AG08395 (cell line): ENCODE measurements around the gene CLTRN.
"Not testable (repeated sequence)": the region's sequence is repeated elsewhere in the genome, so short reads cannot be mapped to it uniquely, and the experiment has no call there.

Experiments used
- DNase-seq: peaks from one replicate; pipeline ENCODE4 v3.0.0; 2012; ENCODE audit warnings: mixed read lengths, low spot score

CLTRN gene

GRCh38 chrX:15647510-15647909 lies 17.1 kb downstream of the CLTRN start:
- not testable (repeated sequence) for DNase-seq

- DNase-seq: no peak
Observed at GRCh38 chrX:15646543-15646942, 18.1 kb downstream of the CLTRN start.

GRCh38 chrX:15646031-15646430 lies 18.6 kb downstream of the CLTRN start:
- DNase-seq: no peak

GRCh38 chrX:15645266-15645665 lies 19.3 kb downstream of the CLTRN start:
- no peak for DNase-seq

- no peak for DNase-seq
Observed at GRCh38 chrX:15644560-15644872, 20.1 kb downstream of the CLTRN start.

GRCh38 chrX:15643786-15644559 lies 20.6 kb downstream of the CLTRN start:
- DNase-seq: no peak

- no peak for DNase-seq
Observed at GRCh38 chrX:15631637-15632036, 33.0 kb downstream of the CLTRN start.

- DNase-seq: no peak
Observed at GRCh38 chrX:15623054-15623453, 41.6 kb downstream of the CLTRN start.

- DNase-seq: no peak
Observed at GRCh38 chrX:15619053-15619755, 45.4 kb downstream of the CLTRN start.

GRCh38 chrX:15617111-15617510 lies 47.5 kb downstream of the CLTRN start:
- DNase-seq: no peak

- no peak for DNase-seq
Observed at GRCh38 chrX:15616531-15616930, 48.1 kb downstream of the CLTRN start.

- DNase-seq: no peak
Observed at GRCh38 chrX:15607067-15607466, 57.5 kb downstream of the CLTRN start.

- no peak for DNase-seq
Observed at GRCh38 chrX:15606136-15606535, 58.5 kb downstream of the CLTRN start.

- no peak for DNase-seq
Observed at GRCh38 chrX:15605226-15605625, 59.4 kb downstream of the CLTRN start.

GRCh38 chrX:15602761-15603160 lies 61.8 kb downstream of the CLTRN start:
- no peak for DNase-seq

GRCh38 chrX:15601932-15602331 lies 62.7 kb downstream of the CLTRN start:
- DNase-seq: no peak

- no peak for DNase-seq
Observed at GRCh38 chrX:15600745-15601144, 63.9 kb downstream of the CLTRN start, which contains the start of gene ACE2. Gene ACE2 (minus strand): TSS chrX:15600960. CDS start chrX:15600911, 49 bp downstream.

GRCh38 chrX:15600049-15600448 lies 64.6 kb downstream of the CLTRN start:
- no peak for DNase-seq

- no peak for DNase-seq
Observed at GRCh38 chrX:15599461-15599860, 65.1 kb downstream of the CLTRN start.

- no peak for DNase-seq
Observed at GRCh38 chrX:15598026-15598425, 66.6 kb downstream of the CLTRN start.

GRCh38 chrX:15594371-15594770 lies 70.2 kb downstream of the CLTRN start:
- DNase-seq: no peak

GRCh38 chrX:15579778-15580747 lies 84.5 kb downstream of the CLTRN start:
- DNase-seq: no peak
